HG03097 (cell line): ENCODE results near the gene NEURL4.
"Not testable (repeated sequence)": the region's sequence is repeated elsewhere in the genome, so short reads cannot be mapped to it uniquely, and the experiment has no call there.

Source experiments
- ATAC-seq: cut with Tn5 transposase; IDR thresholded peaks from one replicate; pipeline ENCODE4 v1.9.1; 2021; ENCODE audit not compliant: unreplicated experiment, low FRiP score

NEURL4 gene

GRCh38 chr17:7328840-7329373 is at the start of gene NEURL4:
NEURL4 (minus strand) TSS chr17:7329335; CDS start chr17:7329312, 23 bp downstream.
- ATAC-seq = peak; percentile 5

GRCh38 chr17:7374353-7374752 is 45.2 kb upstream of the NEURL4 start:
- no peak for ATAC-seq

GRCh38 chr17:7370853-7371252 is 41.7 kb upstream of the NEURL4 start:
- ATAC-seq = no peak

GRCh38 chr17:7369825-7370224 is 40.7 kb upstream of the NEURL4 start:
- no peak for ATAC-seq

- not testable (repeated sequence) for ATAC-seq
Measured at GRCh38 chr17:7368599-7368994, 39.5 kb upstream of the NEURL4 start.

- ATAC-seq = no peak
Measured at GRCh38 chr17:7367918-7368598, 38.9 kb upstream of the NEURL4 start.

GRCh38 chr17:7367083-7367482 is 37.9 kb upstream of the NEURL4 start:
- no peak for ATAC-seq

- not testable (repeated sequence) for ATAC-seq
Measured at GRCh38 chr17:7365963-7366362, 36.8 kb upstream of the NEURL4 start.

- no peak for ATAC-seq
Measured at GRCh38 chr17:7363311-7363710, 34.2 kb upstream of the NEURL4 start.

GRCh38 chr17:7361906-7362305 is 32.8 kb upstream of the NEURL4 start:
- no peak for ATAC-seq

- ATAC-seq = no peak
Measured at GRCh38 chr17:7357381-7357780, 28.2 kb upstream of the NEURL4 start.

- ATAC-seq = no peak
Measured at GRCh38 chr17:7356756-7357155, 27.6 kb upstream of the NEURL4 start.

GRCh38 chr17:7356072-7356549 is 27.0 kb upstream of the NEURL4 start:
- ATAC-seq = no peak

- ATAC-seq = no peak
Measured at GRCh38 chr17:7355573-7355972, 26.4 kb upstream of the NEURL4 start.

GRCh38 chr17:7355053-7355452 is 25.9 kb upstream of the NEURL4 start, which contains the start of gene TMEM95:
TMEM95 (plus strand) TSS chr17:7355156; CDS start chr17:7355205, 49 bp downstream.
- no peak for ATAC-seq

- no peak for ATAC-seq
Measured at GRCh38 chr17:7354262-7354843, 25.2 kb upstream of the NEURL4 start.

GRCh38 chr17:7352910-7353635 is 23.9 kb upstream of the NEURL4 start:
- no peak for ATAC-seq

GRCh38 chr17:7352503-7352889 is 23.4 kb upstream of the NEURL4 start:
- ATAC-seq = no peak

- peak; percentile 55 for ATAC-seq
Measured at GRCh38 chr17:7351665-7352502, 22.7 kb upstream of the NEURL4 start, which contains the start of gene KCTD11. KCTD11 (plus strand) TSS chr17:7352162.
